GM23338 (cell line): Measurements from ENCODE around the gene RORC. TPM values are rescaled to one million over a fixed set of nuclear protein-coding genes. Genes with fewer than 3 reads are reported as not detected.

Experiments used
- ATAC-seq: fragments of 200-7000 bp; cut with Tn5 transposase; 3 replicates; pipeline ENCODE4 v1.9.1; 2020
- DNase-seq: peaks from one replicate; pipeline ENCODE4 v3.0.0-alpha.2; 2015; ENCODE audit warnings: low spot score
- H2AFZ ChIP-seq: fragments of 200-600 bp; sonication (generic); 2 replicates; pipeline ENCODE4 v1.8.0; 2016; ENCODE audit warnings: antibody characterized with exemption, mild to moderate bottlenecking, moderate library complexity
- H3F3A ChIP-seq: fragments of 200-600 bp; sonication (generic); replicated peaks from 2 replicates; pipeline ENCODE4 v1.8.0; 2017; ENCODE audit warnings: antibody characterized with exemption, mixed run types, low read depth
- H3K27ac ChIP-seq: fragments of 200-600 bp; sonication (generic); 2 replicates; pipeline ENCODE4 v1.6.1; 2016; ENCODE audit warnings: low read depth
- H3K27me3 ChIP-seq: fragments of 200-600 bp; sonication (generic); 2 replicates; pipeline ENCODE4 v1.8.0; 2016; ENCODE audit warnings: mild to moderate bottlenecking, mixed run types, moderate library complexity; ENCODE audit not compliant: insufficient read depth
- H3K36me3 ChIP-seq: fragments of 200-600 bp; sonication (generic); 2 replicates; pipeline ENCODE4 v1.8.0; 2016; ENCODE audit warnings: mild to moderate bottlenecking; ENCODE audit not compliant: insufficient read depth
- H3K4me1 ChIP-seq: fragments of 200-600 bp; sonication (generic); 2 replicates; pipeline ENCODE4 v1.8.0; 2016; ENCODE audit warnings: mild to moderate bottlenecking, moderate library complexity; ENCODE audit not compliant: insufficient read depth
- H3K4me2 ChIP-seq: fragments of 200-600 bp; sonication (generic); 2 replicates; pipeline ENCODE4 v1.7.1; 2017; ENCODE audit warnings: mixed run types
- H3K4me3 ChIP-seq: fragments of 200-600 bp; sonication (generic); 2 replicates; pipeline ENCODE4 v1.6.1; 2016; ENCODE audit warnings: mixed run types
- H3K79me2 ChIP-seq: fragments of 200-600 bp; sonication (generic); replicated peaks from 2 replicates; pipeline ENCODE4 v1.8.0; 2017; ENCODE audit warnings: mild to moderate bottlenecking; ENCODE audit not compliant: insufficient read depth
- H3K9me2 ChIP-seq: fragments of 200-600 bp; sonication (generic); 2 replicates; pipeline ENCODE4 v1.8.0; 2017; ENCODE audit not compliant: insufficient read depth
- H4K20me1 ChIP-seq: fragments of 200-600 bp; sonication (generic); replicated peaks from 2 replicates; pipeline ENCODE4 v1.8.0; 2017; ENCODE audit warnings: mild to moderate bottlenecking; ENCODE audit not compliant: insufficient read depth
- H3K27ac Mint-ChIP-seq: 2 replicates; pipeline ENCODE4 v1.8.0; 2020; ENCODE audit warnings: inconsistent platforms, mild to moderate bottlenecking, moderate library complexity, mixed read lengths
- H3K27me3 Mint-ChIP-seq: 3 replicates; pipeline ENCODE4 v1.8.0; 2022; ENCODE audit warnings: low read depth, mild to moderate bottlenecking, moderate library complexity, mixed read lengths, inconsistent platforms; ENCODE audit not compliant: insufficient read depth, poor library complexity
- H3K36me3 Mint-ChIP-seq: 3 replicates; pipeline ENCODE4 v1.8.0; 2021; ENCODE audit warnings: low read depth, mild to moderate bottlenecking, inconsistent platforms, moderate library complexity, mixed read lengths
- H3K4me1 Mint-ChIP-seq: 3 replicates; pipeline ENCODE4 v1.8.0; 2020; ENCODE audit warnings: mild to moderate bottlenecking, inconsistent platforms, mixed read lengths
- H3K4me3 Mint-ChIP-seq: 3 replicates; pipeline ENCODE4 v1.8.0; 2021; ENCODE audit warnings: moderate library complexity, mild to moderate bottlenecking, inconsistent platforms, mixed read lengths
- H3K9me3 Mint-ChIP-seq: 3 replicates; pipeline ENCODE4 v1.8.0; 2020; ENCODE audit warnings: moderate library complexity, mild to moderate bottlenecking, inconsistent platforms, mixed read lengths
- NANOG ChIP-seq: IDR thresholded peaks from 2 replicates; pipeline ENCODE4 v1.6.1; 2016; ENCODE audit warnings: antibody characterized with exemption, borderline replicate concordance
- POLR2AphosphoS5 ChIP-seq: IDR thresholded peaks from 2 replicates; pipeline ENCODE4 v1.6.1; 2016; ENCODE audit warnings: antibody characterized with exemption, low read depth
- ZNF114 ChIP-seq: fragments of 250-450 bp; sonication (Bioruptor Pico); IDR thresholded peaks from 2 replicates; pipeline ENCODE4 v1.5.0; 2020; ENCODE audit warnings: mild to moderate bottlenecking, moderate library complexity
- ZNF331 ChIP-seq: fragments of 250-450 bp; sonication (Bioruptor Pico); IDR thresholded peaks from 2 replicates; pipeline ENCODE4 v1.5.0; 2020; ENCODE audit warnings: low read depth, mild to moderate bottlenecking, moderate library complexity
- polyA plus RNA-seq: library from polyadenylated mRNA; unstranded; fragments of >200 nt; fragmentation: Nextera tagmentation; extraction: Ambion mirVana; gene quantifications from 2 replicates; pipeline ENCODE4 v1.2.1, GENCODE V29; 2016
- total RNA-seq: library from RNA; depleted of rRNA; stranded (reverse); fragments of >200 nt; shearing (Covaris generic); gene quantifications from 2 replicates; pipeline ENCODE4 v1.2.3, GENCODE V29; 2014
- TF ChIP-seq, protein P1 (sequence below): fragments of 250-450 bp; sonication (Bioruptor Pico); IDR thresholded peaks from 2 replicates; pipeline ENCODE4 v1.5.0; 2020; ENCODE audit warnings: mild to moderate bottlenecking, moderate library complexity
- TF ChIP-seq, protein P2 (sequence below): IDR thresholded peaks from one replicate; pipeline ENCODE4 v1.6.1; 2018; ENCODE audit warnings: antibody characterized with exemption; ENCODE audit not compliant: unreplicated experiment
- TF ChIP-seq, protein P3 (sequence below), 2 experiments: fragments of 200-600 bp in 1 of 2; sonication (generic) in 1 of 2; conservative IDR thresholded peaks; 2 replicates each; pipeline versions ENCODE4 v1.5.1 to v1.6.1; 2016 to 2017; ENCODE audit warnings: antibody characterized with exemption in 2 of 2, low read depth in 2 of 2, mild to moderate bottlenecking in 2 of 2, moderate library complexity in 1 of 2

RORC gene
- total and polyA plus RNA-seq, 2 experiments from 2014 or later: 0.29 to 0.97 TPM

DNA sequence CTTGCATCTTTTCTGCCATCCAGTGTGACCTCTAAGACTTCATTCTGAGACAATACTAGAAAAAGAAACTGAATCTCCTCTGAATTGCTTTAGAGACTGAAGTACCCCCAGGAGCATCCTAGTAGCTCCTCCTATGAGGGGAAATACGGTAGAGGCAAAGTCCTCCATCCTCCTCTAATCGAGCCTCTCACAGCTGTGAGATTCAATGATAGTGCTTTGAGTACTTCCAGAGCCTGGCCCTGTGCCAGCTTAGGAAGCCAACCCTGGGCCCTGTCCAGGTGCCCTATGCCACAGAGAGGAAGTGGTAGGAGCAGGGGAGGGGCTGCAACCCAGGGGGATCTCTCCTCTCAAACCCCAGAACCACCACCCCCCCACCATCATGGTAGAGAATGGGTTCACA, 10.7 kb downstream of the RORC start (continued):
- TF ChIP-seq, protein P1, sequence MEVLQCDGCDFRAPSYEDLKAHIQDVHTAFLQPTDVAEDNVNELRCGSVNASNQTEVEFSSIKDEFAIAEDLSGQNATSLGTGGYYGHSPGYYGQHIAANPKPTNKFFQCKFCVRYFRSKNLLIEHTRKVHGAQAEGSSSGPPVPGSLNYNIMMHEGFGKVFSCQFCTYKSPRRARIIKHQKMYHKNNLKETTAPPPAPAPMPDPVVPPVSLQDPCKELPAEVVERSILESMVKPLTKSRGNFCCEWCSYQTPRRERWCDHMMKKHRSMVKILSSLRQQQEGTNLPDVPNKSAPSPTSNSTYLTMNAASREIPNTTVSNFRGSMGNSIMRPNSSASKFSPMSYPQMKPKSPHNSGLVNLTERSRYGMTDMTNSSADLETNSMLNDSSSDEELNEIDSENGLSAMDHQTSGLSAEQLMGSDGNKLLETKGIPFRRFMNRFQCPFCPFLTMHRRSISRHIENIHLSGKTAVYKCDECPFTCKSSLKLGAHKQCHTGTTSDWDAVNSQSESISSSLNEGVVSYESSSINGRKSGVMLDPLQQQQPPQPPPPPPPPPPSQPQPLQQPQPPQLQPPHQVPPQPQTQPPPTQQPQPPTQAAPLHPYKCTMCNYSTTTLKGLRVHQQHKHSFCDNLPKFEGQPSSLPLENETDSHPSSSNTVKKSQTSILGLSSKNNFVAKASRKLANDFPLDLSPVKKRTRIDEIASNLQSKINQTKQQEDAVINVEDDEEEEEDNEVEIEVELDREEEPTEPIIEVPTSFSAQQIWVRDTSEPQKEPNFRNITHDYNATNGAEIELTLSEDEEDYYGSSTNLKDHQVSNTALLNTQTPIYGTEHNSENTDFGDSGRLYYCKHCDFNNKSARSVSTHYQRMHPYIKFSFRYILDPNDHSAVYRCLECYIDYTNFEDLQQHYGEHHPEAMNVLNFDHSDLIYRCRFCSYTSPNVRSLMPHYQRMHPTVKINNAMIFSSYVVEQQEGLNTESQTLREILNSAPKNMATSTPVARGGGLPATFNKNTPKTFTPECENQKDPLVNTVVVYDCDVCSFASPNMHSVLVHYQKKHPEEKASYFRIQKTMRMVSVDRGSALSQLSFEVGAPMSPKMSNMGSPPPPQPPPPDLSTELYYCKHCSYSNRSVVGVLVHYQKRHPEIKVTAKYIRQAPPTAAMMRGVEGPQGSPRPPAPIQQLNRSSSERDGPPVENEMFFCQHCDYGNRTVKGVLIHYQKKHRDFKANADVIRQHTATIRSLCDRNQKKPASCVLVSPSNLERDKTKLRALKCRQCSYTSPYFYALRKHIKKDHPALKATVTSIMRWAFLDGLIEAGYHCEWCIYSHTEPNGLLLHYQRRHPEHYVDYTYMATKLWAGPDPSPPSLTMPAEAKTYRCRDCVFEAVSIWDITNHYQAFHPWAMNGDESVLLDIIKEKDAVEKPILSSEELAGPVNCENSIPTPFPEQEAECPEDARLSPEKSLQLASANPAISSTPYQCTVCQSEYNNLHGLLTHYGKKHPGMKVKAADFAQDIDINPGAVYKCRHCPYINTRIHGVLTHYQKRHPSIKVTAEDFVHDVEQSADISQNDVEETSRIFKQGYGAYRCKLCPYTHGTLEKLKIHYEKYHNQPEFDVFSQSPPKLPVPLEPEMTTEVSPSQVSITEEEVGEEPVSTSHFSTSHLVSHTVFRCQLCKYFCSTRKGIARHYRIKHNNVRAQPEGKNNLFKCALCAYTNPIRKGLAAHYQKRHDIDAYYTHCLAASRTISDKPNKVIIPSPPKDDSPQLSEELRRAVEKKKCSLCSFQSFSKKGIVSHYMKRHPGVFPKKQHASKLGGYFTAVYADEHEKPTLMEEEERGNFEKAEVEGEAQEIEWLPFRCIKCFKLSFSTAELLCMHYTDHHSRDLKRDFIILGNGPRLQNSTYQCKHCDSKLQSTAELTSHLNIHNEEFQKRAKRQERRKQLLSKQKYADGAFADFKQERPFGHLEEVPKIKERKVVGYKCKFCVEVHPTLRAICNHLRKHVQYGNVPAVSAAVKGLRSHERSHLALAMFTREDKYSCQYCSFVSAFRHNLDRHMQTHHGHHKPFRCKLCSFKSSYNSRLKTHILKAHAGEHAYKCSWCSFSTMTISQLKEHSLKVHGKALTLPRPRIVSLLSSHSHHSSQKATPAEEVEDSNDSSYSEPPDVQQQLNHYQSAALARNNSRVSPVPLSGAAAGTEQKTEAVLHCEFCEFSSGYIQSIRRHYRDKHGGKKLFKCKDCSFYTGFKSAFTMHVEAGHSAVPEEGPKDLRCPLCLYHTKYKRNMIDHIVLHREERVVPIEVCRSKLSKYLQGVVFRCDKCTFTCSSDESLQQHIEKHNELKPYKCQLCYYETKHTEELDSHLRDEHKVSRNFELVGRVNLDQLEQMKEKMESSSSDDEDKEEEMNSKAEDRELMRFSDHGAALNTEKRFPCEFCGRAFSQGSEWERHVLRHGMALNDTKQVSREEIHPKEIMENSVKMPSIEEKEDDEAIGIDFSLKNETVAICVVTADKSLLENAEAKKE (CRISPR knock-in tag): no peak
- TF ChIP-seq ZNF331 (CRISPR knock-in tag) (no peak), NANOG (no peak), ZNF114 (CRISPR knock-in tag) (no peak)
- TF ChIP-seq, protein P2, sequence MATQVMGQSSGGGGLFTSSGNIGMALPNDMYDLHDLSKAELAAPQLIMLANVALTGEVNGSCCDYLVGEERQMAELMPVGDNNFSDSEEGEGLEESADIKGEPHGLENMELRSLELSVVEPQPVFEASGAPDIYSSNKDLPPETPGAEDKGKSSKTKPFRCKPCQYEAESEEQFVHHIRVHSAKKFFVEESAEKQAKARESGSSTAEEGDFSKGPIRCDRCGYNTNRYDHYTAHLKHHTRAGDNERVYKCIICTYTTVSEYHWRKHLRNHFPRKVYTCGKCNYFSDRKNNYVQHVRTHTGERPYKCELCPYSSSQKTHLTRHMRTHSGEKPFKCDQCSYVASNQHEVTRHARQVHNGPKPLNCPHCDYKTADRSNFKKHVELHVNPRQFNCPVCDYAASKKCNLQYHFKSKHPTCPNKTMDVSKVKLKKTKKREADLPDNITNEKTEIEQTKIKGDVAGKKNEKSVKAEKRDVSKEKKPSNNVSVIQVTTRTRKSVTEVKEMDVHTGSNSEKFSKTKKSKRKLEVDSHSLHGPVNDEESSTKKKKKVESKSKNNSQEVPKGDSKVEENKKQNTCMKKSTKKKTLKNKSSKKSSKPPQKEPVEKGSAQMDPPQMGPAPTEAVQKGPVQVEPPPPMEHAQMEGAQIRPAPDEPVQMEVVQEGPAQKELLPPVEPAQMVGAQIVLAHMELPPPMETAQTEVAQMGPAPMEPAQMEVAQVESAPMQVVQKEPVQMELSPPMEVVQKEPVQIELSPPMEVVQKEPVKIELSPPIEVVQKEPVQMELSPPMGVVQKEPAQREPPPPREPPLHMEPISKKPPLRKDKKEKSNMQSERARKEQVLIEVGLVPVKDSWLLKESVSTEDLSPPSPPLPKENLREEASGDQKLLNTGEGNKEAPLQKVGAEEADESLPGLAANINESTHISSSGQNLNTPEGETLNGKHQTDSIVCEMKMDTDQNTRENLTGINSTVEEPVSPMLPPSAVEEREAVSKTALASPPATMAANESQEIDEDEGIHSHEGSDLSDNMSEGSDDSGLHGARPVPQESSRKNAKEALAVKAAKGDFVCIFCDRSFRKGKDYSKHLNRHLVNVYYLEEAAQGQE: no peak

DNA sequence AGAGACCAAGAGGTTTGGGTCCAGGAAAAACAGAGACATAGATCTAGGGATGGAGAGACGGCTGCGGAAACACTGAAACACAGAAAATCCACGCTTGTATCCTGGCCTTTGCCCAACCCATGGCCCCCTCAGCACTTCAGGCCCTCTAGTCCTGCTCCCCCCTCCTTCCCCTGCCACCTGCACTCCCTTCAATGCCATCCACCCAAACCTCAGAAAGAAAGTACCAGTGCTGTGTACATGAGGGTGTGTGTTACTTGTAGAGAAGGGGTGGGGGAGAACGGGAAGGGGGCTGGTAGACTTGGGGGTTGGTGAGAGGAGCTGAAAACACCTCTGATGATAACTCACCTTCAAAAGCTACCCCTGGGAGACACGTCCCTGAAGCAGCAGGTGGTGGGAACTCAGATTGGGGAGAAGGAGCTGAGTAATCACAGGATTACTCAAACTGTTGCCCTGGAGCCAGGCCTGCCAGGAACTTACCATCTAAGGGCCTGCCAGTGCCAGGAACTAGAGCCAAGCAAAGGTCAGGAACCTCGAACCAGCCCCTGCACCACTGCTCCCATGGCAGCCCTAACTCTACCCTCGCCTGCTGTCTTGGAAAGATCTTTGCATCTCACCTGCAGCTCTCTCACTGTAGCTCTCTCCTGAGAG, 11.5 kb downstream of the RORC start:
- Mint-ChIP-seq H3K27ac (no peak overlapping the region; the same call in 1 of the 2 replicates), H3K27me3 (peaks cover 23% of the 10 kb centered on the region), H3K4me1 (peaks cover 9% of the 10 kb centered on the region), H3K4me3 (no peak overlapping the region), H3K9me3 (no peaks in the 10 kb centered on the region), H3K36me3 (no peaks in the 10 kb centered on the region)
- Histone ChIP-seq H3K79me2 (no peaks in the 10 kb centered on the region), H3K4me3 (no peak overlapping the region), H3K27ac (no peak overlapping the region), H3K27me3 (no peaks in the 10 kb centered on the region), H3K36me3 (no peaks in the 10 kb centered on the region), H3K4me1 (no peaks in the 10 kb centered on the region), H2AFZ (no peak overlapping the region), H3K9me2 (no peaks in the 10 kb centered on the region), H3K4me2 (no peak overlapping the region), H3F3A (no peaks in the 10 kb centered on the region), H4K20me1 (no peaks in the 10 kb centered on the region)
- no peak for ATAC-seq
- no peak for DNase-seq
- TF ChIP-seq ZNF114 (CRISPR knock-in tag) (no peak), POLR2AphosphoS5 (no peak)
- TF ChIP-seq, protein P3, sequence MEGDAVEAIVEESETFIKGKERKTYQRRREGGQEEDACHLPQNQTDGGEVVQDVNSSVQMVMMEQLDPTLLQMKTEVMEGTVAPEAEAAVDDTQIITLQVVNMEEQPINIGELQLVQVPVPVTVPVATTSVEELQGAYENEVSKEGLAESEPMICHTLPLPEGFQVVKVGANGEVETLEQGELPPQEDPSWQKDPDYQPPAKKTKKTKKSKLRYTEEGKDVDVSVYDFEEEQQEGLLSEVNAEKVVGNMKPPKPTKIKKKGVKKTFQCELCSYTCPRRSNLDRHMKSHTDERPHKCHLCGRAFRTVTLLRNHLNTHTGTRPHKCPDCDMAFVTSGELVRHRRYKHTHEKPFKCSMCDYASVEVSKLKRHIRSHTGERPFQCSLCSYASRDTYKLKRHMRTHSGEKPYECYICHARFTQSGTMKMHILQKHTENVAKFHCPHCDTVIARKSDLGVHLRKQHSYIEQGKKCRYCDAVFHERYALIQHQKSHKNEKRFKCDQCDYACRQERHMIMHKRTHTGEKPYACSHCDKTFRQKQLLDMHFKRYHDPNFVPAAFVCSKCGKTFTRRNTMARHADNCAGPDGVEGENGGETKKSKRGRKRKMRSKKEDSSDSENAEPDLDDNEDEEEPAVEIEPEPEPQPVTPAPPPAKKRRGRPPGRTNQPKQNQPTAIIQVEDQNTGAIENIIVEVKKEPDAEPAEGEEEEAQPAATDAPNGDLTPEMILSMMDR (conservative IDR thresholded peaks at IDR 0.05; ENCODE audit: low read depth in 2 of 2): no peak
